Measurements from ENCODE around the gene EFCAB14.

GRCh38 chr1:46719689-46720088 lies 775 bp upstream of the EFCAB14 start:
- TF ChIP-seq EZH2 (IDR thresholded peaks at IDR 0.05) (no peak), CTCF (IDR thresholded peaks at IDR 0.05) (no peak), EZH2phosphoT487 (IDR thresholded peaks at IDR 0.05) (no peak)
